Epithelial cell of proximal tubule (primary cell): ENCODE measurements around the gene PSMA1. TPM values are rescaled to one million over a fixed set of nuclear protein-coding genes. Genes with fewer than 3 reads are reported as not detected.
A peak's percentile ranks its signal among the peaks of the same experiment; 100 is the strongest.
"Not testable (repeated sequence)": the region's sequence is repeated elsewhere in the genome, so short reads cannot be mapped to it uniquely, and the experiment has no call there.

Source experiments
- DNase-seq: peaks from one replicate; pipeline ENCODE4 v3.0.0-alpha.2; 2011; ENCODE audit warnings: low read depth
- H3K4me3 ChIP-seq: 2 replicates; pipeline ENCODE4 v1.5.1; 2011; ENCODE audit warnings: low read depth, mild to moderate bottlenecking, low read length
- total RNA-seq: library from RNA; depleted of rRNA; stranded (reverse); fragments of >200 nt; gene quantifications from 2 replicates; pipeline ENCODE4 v1.2.3, GENCODE V29; 2015
- TF ChIP-seq, protein P1 (sequence below): conservative IDR thresholded peaks from 2 replicates; pipeline ENCODE4 v1.5.1; 2012; ENCODE audit warnings: low read depth, mild to moderate bottlenecking, low read length

PSMA1 gene
- total RNA-seq, 1 donor from 2014 or later, result 162 TPM

DNA sequence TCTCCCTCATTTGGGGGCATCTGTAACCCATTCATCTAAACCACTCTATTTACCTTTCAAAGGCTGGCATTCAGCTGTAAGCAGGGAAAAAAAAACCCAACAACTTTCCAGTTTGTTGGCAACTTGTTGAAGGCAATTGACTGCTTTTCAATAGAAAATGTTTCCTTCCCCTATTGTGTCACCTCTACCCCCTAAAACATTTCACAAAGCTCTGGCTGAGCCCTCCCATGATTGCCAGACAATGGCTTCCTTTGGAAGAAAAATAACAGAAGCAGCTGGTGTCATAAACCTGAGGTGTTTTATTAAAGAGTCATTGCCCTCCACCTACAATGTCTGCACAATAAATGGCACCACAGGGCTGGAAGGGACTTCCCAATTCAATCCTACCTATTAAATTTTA, 22.1 kb upstream of the PSMA1 start:
- TF ChIP-seq, protein P1, sequence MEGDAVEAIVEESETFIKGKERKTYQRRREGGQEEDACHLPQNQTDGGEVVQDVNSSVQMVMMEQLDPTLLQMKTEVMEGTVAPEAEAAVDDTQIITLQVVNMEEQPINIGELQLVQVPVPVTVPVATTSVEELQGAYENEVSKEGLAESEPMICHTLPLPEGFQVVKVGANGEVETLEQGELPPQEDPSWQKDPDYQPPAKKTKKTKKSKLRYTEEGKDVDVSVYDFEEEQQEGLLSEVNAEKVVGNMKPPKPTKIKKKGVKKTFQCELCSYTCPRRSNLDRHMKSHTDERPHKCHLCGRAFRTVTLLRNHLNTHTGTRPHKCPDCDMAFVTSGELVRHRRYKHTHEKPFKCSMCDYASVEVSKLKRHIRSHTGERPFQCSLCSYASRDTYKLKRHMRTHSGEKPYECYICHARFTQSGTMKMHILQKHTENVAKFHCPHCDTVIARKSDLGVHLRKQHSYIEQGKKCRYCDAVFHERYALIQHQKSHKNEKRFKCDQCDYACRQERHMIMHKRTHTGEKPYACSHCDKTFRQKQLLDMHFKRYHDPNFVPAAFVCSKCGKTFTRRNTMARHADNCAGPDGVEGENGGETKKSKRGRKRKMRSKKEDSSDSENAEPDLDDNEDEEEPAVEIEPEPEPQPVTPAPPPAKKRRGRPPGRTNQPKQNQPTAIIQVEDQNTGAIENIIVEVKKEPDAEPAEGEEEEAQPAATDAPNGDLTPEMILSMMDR, result no peak
- H3K4me3 ChIP-seq, result no peak overlapping the region
- DNase-seq, result no peak

DNA sequence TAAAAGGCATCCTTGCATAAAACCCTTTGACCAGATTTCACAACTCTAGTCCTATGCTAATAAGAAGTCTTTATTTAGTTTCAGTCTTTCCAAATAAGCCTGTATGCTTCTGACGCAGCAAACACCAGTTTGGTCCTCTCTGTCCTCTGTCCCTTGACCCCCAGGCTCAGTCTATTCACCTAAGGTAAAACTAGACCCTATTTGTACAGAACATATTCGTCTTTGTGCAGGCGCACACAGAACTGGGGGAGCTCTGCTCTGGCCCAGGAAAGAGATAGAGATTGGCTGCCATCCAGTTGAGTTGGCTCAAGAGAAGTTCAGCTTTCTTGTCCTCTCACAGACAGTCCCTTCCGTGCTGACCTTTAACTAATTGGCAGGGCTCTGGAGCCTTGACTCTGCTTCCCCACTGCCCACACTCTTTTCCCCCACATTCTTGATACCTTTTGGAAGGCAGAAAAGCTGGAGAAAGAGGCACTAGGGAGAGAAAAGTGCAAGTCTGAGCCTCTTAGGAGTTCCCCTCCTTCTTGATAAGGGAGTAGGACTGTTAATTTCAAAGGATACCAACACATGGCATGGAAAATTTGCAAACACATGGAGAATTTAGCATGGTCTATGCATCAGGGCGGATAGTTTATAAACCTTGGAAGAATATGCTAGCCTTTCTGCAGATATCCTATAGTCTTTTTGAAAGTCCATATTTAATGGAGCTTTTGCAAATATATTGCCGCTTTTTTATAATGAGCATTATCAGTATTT, 21.2 kb upstream of the PSMA1 start:
- TF ChIP-seq, protein P1, result no peak
- DNase-seq, result no peak

GRCh38 chr11:14539982-14540421, 19.8 kb upstream of the PSMA1 start:
- no peak for DNase-seq
- peak overlapping the region; percentile 0 for H3K4me3 ChIP-seq
- TF ChIP-seq, protein P1, result no peak

More for the DNA sequence above, 21.2 kb upstream of the PSMA1 start:
- H3K4me3 ChIP-seq, result no peak overlapping the region

- DNase-seq, result no peak
- H3K4me3 ChIP-seq, result no peak overlapping the region
- TF ChIP-seq, protein P1, result no peak
Observed at GRCh38 chr11:14538926-14539554, 18.9 kb upstream of the PSMA1 start.

DNA sequence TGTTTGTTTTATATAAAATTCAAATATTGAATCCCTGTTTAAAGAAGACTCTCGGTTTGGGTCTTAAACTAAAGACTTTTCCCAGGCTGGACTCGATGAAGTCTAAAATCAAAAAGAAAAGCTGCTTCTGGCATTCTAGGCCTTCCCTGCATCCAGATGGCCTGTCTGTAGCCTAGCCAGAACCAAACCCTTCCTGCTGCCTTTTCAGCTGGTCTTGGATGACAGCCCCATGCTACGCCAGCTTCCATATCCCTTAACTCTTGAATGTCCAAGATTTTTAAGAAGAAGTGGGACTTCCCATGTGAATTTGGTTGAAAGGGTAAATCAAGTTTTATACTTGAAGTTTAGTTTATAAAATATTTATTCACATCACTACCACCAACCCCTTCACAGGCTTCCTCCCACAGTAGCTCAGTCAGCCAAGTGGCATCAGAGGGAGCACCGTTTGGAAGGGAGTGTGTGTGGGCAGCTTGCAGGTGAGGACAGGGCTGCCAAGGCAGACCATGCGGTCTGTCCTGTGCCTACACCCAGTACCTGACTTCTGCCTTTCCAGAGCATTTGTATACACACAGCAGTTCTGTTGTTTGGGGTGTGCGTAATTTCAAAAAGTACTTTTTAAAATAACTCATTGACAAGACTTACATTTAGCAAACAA, 18.2 kb upstream of the PSMA1 start:
- no peak for DNase-seq
- TF ChIP-seq, protein P1, result no peak
- H3K4me3 ChIP-seq, result no peak overlapping the region

DNA sequence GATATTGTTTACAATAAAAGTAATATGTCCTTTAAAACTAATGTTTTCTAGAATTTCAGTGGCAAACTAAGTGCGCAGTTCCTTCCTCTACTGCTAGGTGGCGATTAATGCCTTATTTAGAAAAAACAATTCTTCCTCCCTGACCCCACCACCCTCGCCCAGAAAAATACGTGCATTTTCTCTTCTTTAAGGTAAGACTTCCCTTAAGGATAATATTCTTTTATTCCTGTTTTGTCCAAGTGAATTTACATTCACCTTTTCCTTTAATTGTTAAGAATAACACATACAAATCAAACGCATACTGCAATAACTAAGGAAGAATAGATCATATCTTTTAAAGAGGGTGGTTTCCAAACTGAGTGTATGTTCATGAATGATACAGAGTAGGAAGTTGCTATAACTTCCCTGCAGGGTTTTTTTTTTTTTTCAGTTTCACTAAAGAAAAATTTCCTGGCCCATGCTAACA, 17.0 kb upstream of the PSMA1 start:
- DNase-seq, result no peak
- TF ChIP-seq, protein P1, result peak; percentile 76

DNA sequence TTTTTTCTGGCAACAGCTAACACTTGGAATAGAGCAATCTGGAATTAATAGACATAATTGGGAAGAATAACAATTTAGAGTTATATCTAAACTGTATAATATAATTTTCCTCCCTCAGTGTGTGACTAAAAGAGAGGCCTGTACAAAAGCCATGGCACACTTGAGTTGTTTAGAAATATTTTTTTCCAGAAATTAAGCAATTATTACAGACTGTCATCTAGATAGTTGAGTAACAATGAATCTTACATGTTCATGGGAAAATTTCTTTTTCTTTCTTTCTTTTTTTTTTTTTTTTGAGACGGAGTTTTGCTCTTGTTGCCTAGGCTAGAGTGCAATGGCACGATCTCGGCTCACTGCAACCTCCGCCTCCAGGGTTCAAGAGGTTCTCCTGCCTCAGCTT, 15.0 kb upstream of the PSMA1 start:
- H3K4me3 ChIP-seq, DNase-seq: not testable (repeated sequence)

More for the DNA sequence above, 17.0 kb upstream of the PSMA1 start:
- no peak overlapping the region for H3K4me3 ChIP-seq
